ENCODE data around the gene TNFAIP8L2. TPM values are rescaled to one million over a fixed set of nuclear protein-coding genes. Genes with fewer than 3 reads are reported as not detected.

TNFAIP8L2 gene
- total and polyA plus RNA-seq, 2 of the 8 experiments (the other 6 are each of a cell fraction or from before 2014, with no cell fraction given) = not detected

- TF ChIP-seq BACH1 (IDR thresholded peaks at IDR 0.05; ENCODE audit: low read length) = no peak
- TF ChIP-seq YY1 (IDR thresholded peaks at IDR 0.05; ENCODE audit: low read depth, low read length) = no peak
- TF ChIP-seq HDAC6 (IDR thresholded peaks at IDR 0.05; ENCODE audit: low read depth, low read length) = no peak
- no peak for TF ChIP-seq SP2 (IDR thresholded peaks at IDR 0.05; ENCODE audit: low read length)
- TF ChIP-seq CTCF (IDR thresholded peaks at IDR 0.05; ENCODE audit: control extremely low read depth in 1 of 3, insufficient read depth in 1 of 3, low read depth in 1 of 3, low read length in 3 of 3) = no peak
Observed at GRCh38 chr1:151164732-151165280, 8.4 kb downstream of the TNFAIP8L2 start (continued).

Data from H1 (cell line).